ENCODE measurements around the gene SSBP3.

DNA sequence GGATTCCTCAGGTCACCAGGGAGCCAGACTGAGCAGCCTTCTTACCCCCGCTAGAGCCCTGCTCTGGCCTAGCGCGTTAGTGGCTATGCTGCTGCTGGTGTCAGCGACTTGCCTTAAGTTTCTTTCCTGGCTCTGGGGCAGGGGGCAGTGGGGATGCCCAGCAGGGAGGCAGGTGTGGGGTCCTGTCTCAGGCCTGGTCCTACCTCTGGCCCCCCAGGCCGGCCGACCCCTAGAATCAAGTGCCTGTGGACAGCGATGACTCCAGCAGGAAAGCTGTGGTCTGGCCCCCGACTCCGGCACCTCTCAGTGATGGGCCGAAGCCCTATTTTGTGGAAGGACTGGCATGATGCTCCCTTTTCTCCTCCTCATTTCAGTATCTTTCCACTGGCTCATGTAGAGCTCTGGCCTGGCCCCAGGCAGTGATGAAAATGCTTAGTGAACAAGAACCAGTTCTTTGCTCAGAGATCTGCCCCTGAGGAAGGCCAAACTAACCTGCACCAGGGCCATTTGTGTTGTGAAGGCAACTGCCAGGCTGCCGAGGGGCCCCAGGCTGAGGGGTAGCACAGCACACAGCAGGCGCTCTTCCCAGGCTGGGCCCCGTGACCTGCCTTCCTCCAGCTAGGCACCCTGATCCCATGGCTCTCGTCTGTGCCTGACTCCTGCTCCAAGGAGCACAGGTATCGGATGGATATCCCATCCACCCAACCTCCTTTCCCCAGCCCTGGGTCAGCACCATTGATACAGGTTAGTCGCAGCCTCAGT lies 182.6 kb downstream of the SSBP3 start:
- TF ChIP-seq EZH2 (IDR thresholded peaks at IDR 0.05) (no peak), POLR2AphosphoS5 (IDR thresholded peaks at IDR 0.05; ENCODE audit: borderline replicate concordance, low read depth, low read length) (no peak; the same call in 1 of the 2 replicates)
